HCT116 (cell line): Measurements from ENCODE around the gene MAP4.

Source experiments
- EZH2 ChIP-seq: fragments of 200-600 bp; sonication (generic); IDR thresholded peaks from 2 replicates; pipeline ENCODE4 v1.6.1; 2017; ENCODE audit warnings: antibody characterized with exemption, mixed run types
- FOSL1 ChIP-seq: IDR thresholded peaks from 2 replicates; pipeline ENCODE4 v1.6.1; 2012; ENCODE audit warnings: low read depth
- POLR2A ChIP-seq: IDR thresholded peaks from 2 replicates; pipeline ENCODE4 v1.7.0; 2011; ENCODE audit warnings: borderline replicate concordance; ENCODE audit not compliant: insufficient read depth, insufficient read length; ENCODE audit errors: extremely low read depth
- POLR2AphosphoS5 ChIP-seq: IDR thresholded peaks from 2 replicates; pipeline ENCODE4 v1.6.1; 2011; ENCODE audit warnings: mild to moderate bottlenecking, low read depth, low read length, moderate library complexity
- RAD21 ChIP-seq: IDR thresholded peaks from 2 replicates; pipeline ENCODE4 v1.6.1; 2012; ENCODE audit warnings: low read depth, mild to moderate bottlenecking
- SRF ChIP-seq: IDR thresholded peaks from 2 replicates; pipeline ENCODE4 v1.6.1; 2012; ENCODE audit warnings: low read depth
- TCF7L2 ChIP-seq: IDR thresholded peaks from 2 replicates; pipeline ENCODE4 v1.7.0; 2011; ENCODE audit warnings: borderline replicate concordance, inconsistent platforms; ENCODE audit not compliant: insufficient read depth, insufficient read length; ENCODE audit errors: extremely low read depth
- YY1 ChIP-seq: IDR thresholded peaks from 2 replicates; pipeline ENCODE4 v1.6.1; 2011; ENCODE audit warnings: low read length, low read depth, moderate library complexity, mild to moderate bottlenecking; ENCODE audit not compliant: insufficient replicate concordance; ENCODE audit errors: extremely low read depth
- TF ChIP-seq, protein P1 (sequence below), 3 experiments: fragments of 200-600 bp in 1 of 3; sonication (generic) in 1 of 3; IDR thresholded peaks in 2 of 3; conservative IDR thresholded peaks in 1 of 3; 2 replicates each; pipeline ENCODE4 v1.5.1; 2012 to 2017; ENCODE audit warnings: low read depth in 2 of 3, low read length in 2 of 3, antibody characterized with exemption in 1 of 3, borderline replicate concordance in 1 of 3, control low read depth in 1 of 3, mild to moderate bottlenecking in 1 of 3, mixed read lengths in 1 of 3, mixed run types in 1 of 3, moderate library complexity in 1 of 3; ENCODE audit not compliant: insufficient read depth in 1 of 3
- TF ChIP-seq, protein P2 (sequence below): IDR thresholded peaks from 2 replicates; pipeline ENCODE4 v1.6.1; 2012; ENCODE audit warnings: low read depth

DNA sequence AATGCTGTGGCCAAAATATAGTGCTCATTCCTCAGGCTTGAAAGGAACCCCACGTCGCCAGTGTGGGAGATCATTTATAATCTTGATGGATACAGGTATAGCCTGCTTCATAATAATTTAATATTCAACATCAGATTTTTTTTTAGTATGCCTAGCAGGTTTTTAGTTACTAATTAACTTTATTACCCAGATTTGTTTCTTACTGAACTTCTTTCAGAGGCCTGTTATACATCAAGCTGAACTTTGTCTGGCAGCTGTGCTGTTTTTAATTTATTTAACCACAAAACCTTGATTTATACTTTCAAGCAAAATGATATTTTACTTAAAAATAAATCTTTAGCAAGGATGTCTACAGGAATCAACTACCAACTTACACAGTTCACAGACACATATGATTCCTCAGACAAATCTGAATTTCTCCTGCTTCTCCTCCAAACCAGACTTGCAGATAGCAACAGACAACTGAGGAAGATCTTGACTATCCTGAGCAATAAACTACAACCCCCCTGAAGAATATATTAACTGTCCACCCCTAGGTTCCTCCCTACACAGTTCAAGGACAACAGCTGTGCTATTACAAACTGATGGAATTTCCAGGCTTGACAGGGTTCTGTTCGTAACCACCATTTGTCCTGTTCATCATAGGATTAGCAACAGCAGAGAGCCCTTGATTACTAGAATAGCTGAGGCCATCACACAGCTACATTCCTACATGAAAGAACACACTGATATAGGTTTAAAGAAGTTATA, 610 bp downstream of the MAP4 start:
- TF ChIP-seq YY1 (no peak), POLR2A (no peak), POLR2AphosphoS5 (no peak), RAD21 (no peak), SRF (no peak), FOSL1 (no peak), EZH2 (no peak), TCF7L2 (no peak)
- TF ChIP-seq, protein P1, sequence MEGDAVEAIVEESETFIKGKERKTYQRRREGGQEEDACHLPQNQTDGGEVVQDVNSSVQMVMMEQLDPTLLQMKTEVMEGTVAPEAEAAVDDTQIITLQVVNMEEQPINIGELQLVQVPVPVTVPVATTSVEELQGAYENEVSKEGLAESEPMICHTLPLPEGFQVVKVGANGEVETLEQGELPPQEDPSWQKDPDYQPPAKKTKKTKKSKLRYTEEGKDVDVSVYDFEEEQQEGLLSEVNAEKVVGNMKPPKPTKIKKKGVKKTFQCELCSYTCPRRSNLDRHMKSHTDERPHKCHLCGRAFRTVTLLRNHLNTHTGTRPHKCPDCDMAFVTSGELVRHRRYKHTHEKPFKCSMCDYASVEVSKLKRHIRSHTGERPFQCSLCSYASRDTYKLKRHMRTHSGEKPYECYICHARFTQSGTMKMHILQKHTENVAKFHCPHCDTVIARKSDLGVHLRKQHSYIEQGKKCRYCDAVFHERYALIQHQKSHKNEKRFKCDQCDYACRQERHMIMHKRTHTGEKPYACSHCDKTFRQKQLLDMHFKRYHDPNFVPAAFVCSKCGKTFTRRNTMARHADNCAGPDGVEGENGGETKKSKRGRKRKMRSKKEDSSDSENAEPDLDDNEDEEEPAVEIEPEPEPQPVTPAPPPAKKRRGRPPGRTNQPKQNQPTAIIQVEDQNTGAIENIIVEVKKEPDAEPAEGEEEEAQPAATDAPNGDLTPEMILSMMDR (IDR thresholded peaks at IDR 0.05 in 2 of 3, conservative IDR thresholded peaks at IDR 0.05 in 1 of 3; ENCODE audit: borderline replicate concordance in 1 of 3, insufficient read depth in 1 of 3, low read depth in 2 of 3, low read length in 2 of 3) = no peak
- TF ChIP-seq, protein P2, sequence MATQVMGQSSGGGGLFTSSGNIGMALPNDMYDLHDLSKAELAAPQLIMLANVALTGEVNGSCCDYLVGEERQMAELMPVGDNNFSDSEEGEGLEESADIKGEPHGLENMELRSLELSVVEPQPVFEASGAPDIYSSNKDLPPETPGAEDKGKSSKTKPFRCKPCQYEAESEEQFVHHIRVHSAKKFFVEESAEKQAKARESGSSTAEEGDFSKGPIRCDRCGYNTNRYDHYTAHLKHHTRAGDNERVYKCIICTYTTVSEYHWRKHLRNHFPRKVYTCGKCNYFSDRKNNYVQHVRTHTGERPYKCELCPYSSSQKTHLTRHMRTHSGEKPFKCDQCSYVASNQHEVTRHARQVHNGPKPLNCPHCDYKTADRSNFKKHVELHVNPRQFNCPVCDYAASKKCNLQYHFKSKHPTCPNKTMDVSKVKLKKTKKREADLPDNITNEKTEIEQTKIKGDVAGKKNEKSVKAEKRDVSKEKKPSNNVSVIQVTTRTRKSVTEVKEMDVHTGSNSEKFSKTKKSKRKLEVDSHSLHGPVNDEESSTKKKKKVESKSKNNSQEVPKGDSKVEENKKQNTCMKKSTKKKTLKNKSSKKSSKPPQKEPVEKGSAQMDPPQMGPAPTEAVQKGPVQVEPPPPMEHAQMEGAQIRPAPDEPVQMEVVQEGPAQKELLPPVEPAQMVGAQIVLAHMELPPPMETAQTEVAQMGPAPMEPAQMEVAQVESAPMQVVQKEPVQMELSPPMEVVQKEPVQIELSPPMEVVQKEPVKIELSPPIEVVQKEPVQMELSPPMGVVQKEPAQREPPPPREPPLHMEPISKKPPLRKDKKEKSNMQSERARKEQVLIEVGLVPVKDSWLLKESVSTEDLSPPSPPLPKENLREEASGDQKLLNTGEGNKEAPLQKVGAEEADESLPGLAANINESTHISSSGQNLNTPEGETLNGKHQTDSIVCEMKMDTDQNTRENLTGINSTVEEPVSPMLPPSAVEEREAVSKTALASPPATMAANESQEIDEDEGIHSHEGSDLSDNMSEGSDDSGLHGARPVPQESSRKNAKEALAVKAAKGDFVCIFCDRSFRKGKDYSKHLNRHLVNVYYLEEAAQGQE = no peak
